Prostate gland (tissue), 2 donors: ENCODE measurements around the gene NHLH1.

Experiments used
- POLR2A ChIP-seq: fragments of 450-650 bp; IDR thresholded peaks from one replicate; pipeline ENCODE4 v1.6.1; 2016; ENCODE audit warnings: antibody characterized with exemption, mild to moderate bottlenecking
- POLR2AphosphoS5 ChIP-seq: sonication (generic); formaldehyde crosslinking; IDR thresholded peaks from one replicate; pipeline ENCODE4 v1.6.1; 2017; ENCODE audit warnings: antibody characterized with exemption
- TF ChIP-seq, protein P1 (sequence below), 4 experiments: fragments of 200-600 bp in 2 of 4; fragments of 450-650 bp in 2 of 4; sonication (generic) in 2 of 4; IDR thresholded peaks; 1 replicate in 3 of 4; 2 replicates in 1 of 4; pipeline ENCODE4 v1.5.1; 2016 to 2019; ENCODE audit warnings: antibody characterized with exemption in 4 of 4, mild to moderate bottlenecking in 2 of 4, moderate library complexity in 2 of 4

DNA sequence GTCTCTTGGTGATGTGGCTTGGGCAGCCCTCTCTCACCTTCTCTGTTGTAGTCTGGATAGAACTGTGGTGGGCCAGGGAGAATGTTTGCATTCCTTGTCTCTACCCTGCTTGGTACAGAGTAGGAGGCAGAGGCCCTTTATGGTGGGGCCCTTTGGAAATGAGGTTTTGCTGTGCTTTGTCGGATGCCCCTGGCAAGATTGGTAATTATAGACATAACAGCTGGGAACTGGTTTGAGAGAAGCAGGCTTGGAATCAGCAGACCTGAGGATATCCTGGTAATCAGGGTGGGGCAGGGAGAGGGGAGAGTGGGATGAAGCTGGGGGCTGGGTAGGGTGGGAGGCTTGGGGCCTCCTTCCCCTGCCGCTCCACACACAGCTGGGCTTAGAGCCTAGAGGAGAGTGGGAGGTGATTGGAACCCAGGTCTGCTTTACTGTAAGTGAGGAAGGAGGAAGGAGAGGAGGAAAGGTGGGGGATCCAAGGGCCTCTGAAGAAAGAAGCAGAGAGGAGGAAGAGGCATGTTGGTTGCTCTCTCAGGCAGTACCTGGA, 38.5 kb downstream of the NHLH1 start:
- TF ChIP-seq, protein P1, sequence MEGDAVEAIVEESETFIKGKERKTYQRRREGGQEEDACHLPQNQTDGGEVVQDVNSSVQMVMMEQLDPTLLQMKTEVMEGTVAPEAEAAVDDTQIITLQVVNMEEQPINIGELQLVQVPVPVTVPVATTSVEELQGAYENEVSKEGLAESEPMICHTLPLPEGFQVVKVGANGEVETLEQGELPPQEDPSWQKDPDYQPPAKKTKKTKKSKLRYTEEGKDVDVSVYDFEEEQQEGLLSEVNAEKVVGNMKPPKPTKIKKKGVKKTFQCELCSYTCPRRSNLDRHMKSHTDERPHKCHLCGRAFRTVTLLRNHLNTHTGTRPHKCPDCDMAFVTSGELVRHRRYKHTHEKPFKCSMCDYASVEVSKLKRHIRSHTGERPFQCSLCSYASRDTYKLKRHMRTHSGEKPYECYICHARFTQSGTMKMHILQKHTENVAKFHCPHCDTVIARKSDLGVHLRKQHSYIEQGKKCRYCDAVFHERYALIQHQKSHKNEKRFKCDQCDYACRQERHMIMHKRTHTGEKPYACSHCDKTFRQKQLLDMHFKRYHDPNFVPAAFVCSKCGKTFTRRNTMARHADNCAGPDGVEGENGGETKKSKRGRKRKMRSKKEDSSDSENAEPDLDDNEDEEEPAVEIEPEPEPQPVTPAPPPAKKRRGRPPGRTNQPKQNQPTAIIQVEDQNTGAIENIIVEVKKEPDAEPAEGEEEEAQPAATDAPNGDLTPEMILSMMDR (IDR thresholded peaks at IDR 0.05), result no peak
- no peak for TF ChIP-seq POLR2A
- no peak for TF ChIP-seq POLR2AphosphoS5
